ENCODE results near the gene WDR88. TPM values are rescaled to one million over a fixed set of nuclear protein-coding genes. Genes with fewer than 3 reads are reported as not detected.

WDR88 gene
- total RNA-seq, 4 donors from 2014 or later, result not detected

DNA sequence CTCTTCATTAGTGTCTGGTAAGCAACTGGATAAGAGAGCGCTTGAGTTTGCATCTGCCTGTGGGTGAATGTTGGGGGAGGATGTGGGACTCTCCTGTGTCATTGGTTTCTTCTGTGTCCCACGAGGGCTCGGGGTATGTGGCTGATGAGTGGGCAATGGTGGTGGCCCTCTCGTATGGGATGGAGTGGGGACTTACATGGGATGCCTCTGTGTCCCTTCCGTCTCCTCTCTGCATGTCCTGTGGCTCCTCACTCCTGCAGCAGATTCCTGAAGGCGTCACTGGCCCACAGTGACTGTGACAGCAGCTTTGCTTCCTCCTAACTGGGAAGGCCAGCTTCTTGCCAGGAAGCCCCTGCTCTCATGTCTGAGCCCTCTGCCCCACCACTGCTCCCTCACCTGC lies 59.6 kb downstream of the WDR88 start:
- no peaks in the 10 kb centered on the region for H3K9me3 ChIP-seq
- H3K4me3 ChIP-seq, result no peak overlapping the region
- intact Hi-C loops (cut with DNase I; ENCODE audit: low total_unique reads) (no loop called here), in situ Hi-C loops (cut with MboI; ENCODE audit: low sequenced_read_pairs in 4 of 4) (no loop called here)
- DNase-seq (no peak), ATAC-seq (no peak)
- H3K27ac ChIP-seq, result no peak overlapping the region
- peaks cover 5 to 12% of the 10 kb centered on the region in 2 donors for H3K4me1 ChIP-seq
- H3K27me3 ChIP-seq, result no peaks in the 10 kb centered on the region
- TF ChIP-seq, protein P1, sequence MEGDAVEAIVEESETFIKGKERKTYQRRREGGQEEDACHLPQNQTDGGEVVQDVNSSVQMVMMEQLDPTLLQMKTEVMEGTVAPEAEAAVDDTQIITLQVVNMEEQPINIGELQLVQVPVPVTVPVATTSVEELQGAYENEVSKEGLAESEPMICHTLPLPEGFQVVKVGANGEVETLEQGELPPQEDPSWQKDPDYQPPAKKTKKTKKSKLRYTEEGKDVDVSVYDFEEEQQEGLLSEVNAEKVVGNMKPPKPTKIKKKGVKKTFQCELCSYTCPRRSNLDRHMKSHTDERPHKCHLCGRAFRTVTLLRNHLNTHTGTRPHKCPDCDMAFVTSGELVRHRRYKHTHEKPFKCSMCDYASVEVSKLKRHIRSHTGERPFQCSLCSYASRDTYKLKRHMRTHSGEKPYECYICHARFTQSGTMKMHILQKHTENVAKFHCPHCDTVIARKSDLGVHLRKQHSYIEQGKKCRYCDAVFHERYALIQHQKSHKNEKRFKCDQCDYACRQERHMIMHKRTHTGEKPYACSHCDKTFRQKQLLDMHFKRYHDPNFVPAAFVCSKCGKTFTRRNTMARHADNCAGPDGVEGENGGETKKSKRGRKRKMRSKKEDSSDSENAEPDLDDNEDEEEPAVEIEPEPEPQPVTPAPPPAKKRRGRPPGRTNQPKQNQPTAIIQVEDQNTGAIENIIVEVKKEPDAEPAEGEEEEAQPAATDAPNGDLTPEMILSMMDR (IDR thresholded peaks at IDR 0.05 in 4 of 5, conservative IDR thresholded peaks at IDR 0.05 in 1 of 5), result no peak
- no peak for TF ChIP-seq POLR2A (IDR thresholded peaks at IDR 0.05)
- no peaks in the 10 kb centered on the region for H3K36me3 ChIP-seq

DNA sequence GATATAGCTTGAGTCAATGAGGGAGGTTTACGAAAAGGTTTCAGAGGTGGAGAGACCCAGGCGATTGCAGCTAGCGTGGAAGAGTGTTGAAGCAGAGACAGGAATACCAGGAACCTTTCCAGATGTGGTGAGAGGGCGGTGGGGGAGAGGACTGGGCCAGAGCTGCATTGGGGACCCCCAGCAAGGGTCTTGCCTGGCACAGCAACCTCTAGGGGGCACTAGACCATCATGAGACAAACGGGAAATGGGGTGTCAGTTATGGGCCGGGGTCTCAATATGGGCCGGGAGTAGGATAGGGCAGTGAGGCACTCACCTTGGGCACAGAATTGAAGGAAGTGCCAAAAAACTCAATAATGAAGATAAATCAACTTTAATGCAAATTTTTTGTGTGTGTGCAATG lies 60.1 kb downstream of the WDR88 start:
- H3K27ac ChIP-seq, result no peak overlapping the region
- intact Hi-C loops (cut with DNase I; ENCODE audit: low total_unique reads), result no loop called here
- H3K27me3 ChIP-seq, result no peaks in the 10 kb centered on the region
- TF ChIP-seq, protein P1 (IDR thresholded peaks at IDR 0.05 in 4 of 5, conservative IDR thresholded peaks at IDR 0.05 in 1 of 5), result no peak
- TF ChIP-seq POLR2A (IDR thresholded peaks at IDR 0.05), result no peak
- ATAC-seq, result no peak
- H3K4me1 ChIP-seq, result peaks cover 5 to 12% of the 10 kb centered on the region in 2 donors
- no peak overlapping the region for H3K4me3 ChIP-seq
- no peaks in the 10 kb centered on the region for H3K36me3 ChIP-seq
- no peaks in the 10 kb centered on the region for H3K9me3 ChIP-seq
- DNase-seq, result no peak
- in situ Hi-C loops (cut with MboI; ENCODE audit: low sequenced_read_pairs in 4 of 4), result no loop called here

DNA sequence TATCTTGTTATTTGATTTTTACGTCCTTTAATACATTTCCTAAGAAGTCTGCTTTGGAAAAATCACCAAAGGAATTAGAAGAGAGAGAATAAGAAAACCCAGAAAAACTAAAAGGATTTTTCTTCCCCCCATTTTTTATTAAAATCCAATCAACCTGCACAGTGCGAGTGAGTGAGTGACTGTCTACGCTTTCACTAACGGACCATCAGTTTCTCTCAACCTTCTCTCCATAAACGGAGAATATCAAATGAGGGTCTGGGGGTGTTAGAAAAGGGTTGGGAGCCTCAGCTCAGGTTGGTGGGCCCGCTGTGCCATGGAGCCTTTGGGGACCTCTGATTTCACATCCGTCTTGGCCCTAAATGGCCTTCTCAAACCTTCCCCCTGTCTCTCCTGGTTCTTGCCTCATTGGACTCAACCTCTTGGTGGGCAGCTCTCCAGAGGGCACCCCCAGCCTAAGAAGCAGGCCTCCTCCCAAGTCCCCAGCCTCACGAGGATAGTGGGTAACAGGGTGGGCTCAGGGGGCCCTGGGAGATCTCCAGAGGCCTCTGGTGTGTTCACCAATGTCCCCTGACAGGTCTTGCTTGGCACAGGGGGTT lies 61.5 kb downstream of the WDR88 start:
- peaks cover 5 to 12% of the 10 kb centered on the region in 2 donors for H3K4me1 ChIP-seq
- in situ Hi-C loops (cut with MboI; ENCODE audit: low sequenced_read_pairs in 4 of 4) (no loop called here), intact Hi-C loops (cut with DNase I; ENCODE audit: low total_unique reads) (no loop called here)
- no peaks in the 10 kb centered on the region for H3K9me3 ChIP-seq
- H3K4me3 ChIP-seq, result peak overlapping the region in 3 of 4 donors; percentile 39 to 45 (median 39)
- ATAC-seq, result no peak
- DNase-seq, result no peak
- H3K36me3 ChIP-seq, result no peaks in the 10 kb centered on the region
- TF ChIP-seq, protein P1 (IDR thresholded peaks at IDR 0.05 in 4 of 5, conservative IDR thresholded peaks at IDR 0.05 in 1 of 5), result no peak
- TF ChIP-seq POLR2A (IDR thresholded peaks at IDR 0.05), result no peak
- H3K27ac ChIP-seq, result peak overlapping the region in 1 of 4 donors; percentile 62
- H3K27me3 ChIP-seq, result no peaks in the 10 kb centered on the region

DNA sequence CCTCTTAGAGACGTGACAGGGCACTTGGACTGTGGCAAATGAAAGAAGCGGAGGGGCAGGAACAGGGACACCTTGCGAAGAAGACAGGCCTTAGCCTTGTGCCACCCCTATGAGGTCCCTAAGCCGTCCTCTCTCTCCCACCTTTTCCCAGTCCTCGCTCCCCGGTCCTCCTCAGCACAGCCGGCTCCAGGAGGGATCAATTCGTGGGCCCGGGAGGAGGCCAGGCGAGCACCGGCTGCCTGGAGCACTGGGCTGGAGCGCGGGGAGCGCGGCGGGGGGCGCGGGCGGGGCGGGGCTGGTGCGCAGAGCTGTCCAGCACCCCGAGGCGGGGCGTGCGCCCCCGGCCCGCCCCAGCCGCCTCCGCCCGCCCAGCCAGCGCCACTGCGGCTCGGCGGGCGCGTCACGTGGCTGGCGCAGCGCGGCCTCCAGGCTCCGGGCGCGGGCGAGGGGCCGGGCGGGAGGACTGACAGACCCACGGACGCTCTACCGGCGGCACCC lies 62.0 kb downstream of the WDR88 start, which contains the start of gene LRP3:
TSS of gene LRP3 (plus strand) at position 466 of the 498 bp plus-strand sequence. CDS start 456 bp downstream, outside the sequence.
- TF ChIP-seq, protein P1 (IDR thresholded peaks at IDR 0.05 in 4 of 5, conservative IDR thresholded peaks at IDR 0.05 in 1 of 5), result no peak
- no peak for TF ChIP-seq POLR2A (IDR thresholded peaks at IDR 0.05)
- intact Hi-C loops (cut with DNase I; ENCODE audit: low total_unique reads), result no loop called here
- no peaks in the 10 kb centered on the region for H3K27me3 ChIP-seq
- no peaks in the 10 kb centered on the region for H3K36me3 ChIP-seq
- ATAC-seq (peak; percentile 61 to 78), DNase-seq (peak in 1 of 2 donors; percentile 24)
- peak within 1 kb of the TSS; percentile 55 to 66 (median 65) for H3K4me3 ChIP-seq
- peak within 1 kb of the TSS; percentile 24 to 62 (median 48) for H3K27ac ChIP-seq
- no peaks in the 10 kb centered on the region for H3K9me3 ChIP-seq
- H3K4me1 ChIP-seq, result peaks cover 5 to 12% of the 10 kb centered on the region in 2 donors
- in situ Hi-C loops (cut with MboI; ENCODE audit: low sequenced_read_pairs in 4 of 4), result no loop called here

All from gastrocnemius medialis (tissue), 4 donors.